Common myeloid progenitor, CD34-positive (primary cell): ENCODE results near the gene CTDSP2.

Experiments
- CTCF ChIA-PET: fragments of 350-600 bp; sonication (Branson Sonifier 250); formaldehyde crosslinking; loops from one replicate; lab custom pipeline; 2021; ENCODE audit warnings: antibody characterized with exemption; lab: Charles Lee
- POLR2A ChIA-PET: fragments of 350-600 bp; sonication (Branson Sonifier 250); formaldehyde crosslinking; loops from one replicate; lab custom pipeline; 2021; ENCODE audit warnings: antibody characterized with exemption; lab: Charles Lee
- DNase-seq, 3 donors: peaks; one replicate each; pipeline versions ENCODE4 v3.0.0 to v3.0.0-alpha.2; 2013
- H3K27ac ChIP-seq, 2 experiments: 1 replicate in 1 of 2; 2 replicates in 1 of 2; pipeline ENCODE4 v1.7.0; 2013; ENCODE audit warnings: inconsistent platforms in 2 of 2, low read length in 2 of 2, mild to moderate bottlenecking in 2 of 2, low read depth in 1 of 2, moderate library complexity in 1 of 2; ENCODE audit not compliant: severe bottlenecking in 2 of 2, insufficient read depth in 1 of 2, poor library complexity in 1 of 2
- H3K27me3 ChIP-seq, 5 experiments: replicated peaks in 2 of 5; 1 replicate in 3 of 5; 2 replicates in 2 of 5; pipeline versions ENCODE4 v1.6.1 to v1.7.0; 2013; ENCODE audit warnings: low read length in 4 of 5, mild to moderate bottlenecking in 2 of 5, moderate library complexity in 2 of 5, inconsistent platforms in 1 of 5; ENCODE audit not compliant: insufficient read depth in 5 of 5, control insufficient read depth in 4 of 5
- H3K36me3 ChIP-seq, 4 experiments: 1 replicate in 2 of 4; 2 replicates in 2 of 4; pipeline versions ENCODE4 v1.6.1 to v1.7.0; 2013; ENCODE audit warnings: low read length in 3 of 4, control low read depth in 1 of 4, mild to moderate bottlenecking in 1 of 4; ENCODE audit not compliant: control insufficient read depth in 4 of 4, insufficient read depth in 4 of 4
- H3K4me1 ChIP-seq, 4 experiments: 1 replicate in 3 of 4; 2 replicates in 1 of 4; pipeline versions ENCODE4 v1.6.1 to v1.7.1; 2013; ENCODE audit warnings: low read length in 3 of 4, mild to moderate bottlenecking in 3 of 4, control low read depth in 1 of 4, inconsistent platforms in 1 of 4, moderate library complexity in 1 of 4; ENCODE audit not compliant: control insufficient read depth in 4 of 4, insufficient read depth in 4 of 4; ENCODE audit errors: control extremely low read depth in 1 of 4
- H3K4me3 ChIP-seq, 7 experiments: 1 replicate in 4 of 7; 2 replicates in 3 of 7; pipeline versions ENCODE4 v1.5.1 to v1.7.0; 2013; ENCODE audit warnings: mild to moderate bottlenecking in 7 of 7, low read length in 6 of 7, moderate library complexity in 6 of 7, inconsistent platforms in 2 of 7, low read depth in 2 of 7, control low read depth in 1 of 7; ENCODE audit not compliant: insufficient read depth in 4 of 7, control insufficient read depth in 1 of 7; ENCODE audit errors: extremely low read depth in 1 of 7
- H3K9me3 ChIP-seq, 5 experiments: 1 replicate in 4 of 5; 2 replicates in 1 of 5; pipeline versions ENCODE4 v1.6.1 to v1.7.1; 2013; ENCODE audit warnings: low read length in 4 of 5, mild to moderate bottlenecking in 2 of 5, inconsistent platforms in 1 of 5, low read depth in 1 of 5, moderate library complexity in 1 of 5; ENCODE audit not compliant: control insufficient read depth in 4 of 5, insufficient read depth in 2 of 5; ENCODE audit errors: control extremely low read depth in 1 of 5
- WGBS: methylation state at CpG from one replicate; pipeline ENCODE4 v1.1.5; 2013; ENCODE audit not compliant: insufficient coverage; 5-methylcytosine and 5-hydroxymethylcytosine counted together

Gene CTDSP2

DNA sequence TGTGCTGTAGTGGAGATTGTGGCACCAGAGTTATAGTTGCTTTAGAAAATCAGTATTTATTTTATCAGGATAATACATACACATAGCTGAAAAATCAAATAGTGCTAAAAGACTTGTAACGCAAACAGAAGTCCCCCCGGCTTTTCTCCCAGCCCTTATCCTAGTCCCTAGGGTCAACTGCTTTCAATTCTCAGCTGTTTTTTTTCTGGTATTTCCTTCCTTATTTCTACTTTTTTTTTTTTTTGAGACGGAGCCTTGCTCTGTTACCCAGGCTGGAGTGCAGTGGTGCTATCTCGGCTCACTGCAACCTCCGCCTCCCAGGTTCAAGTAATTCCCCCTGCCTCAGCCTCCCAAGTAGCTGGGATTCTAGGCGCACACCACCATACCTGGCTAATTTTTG is 8.4 kb upstream of the CTDSP2 start:
- CTCF ChIA-PET = interaction anchor here (1.3 to 15.5 kb wide), 5 partner anchors 10 to 55 kb away, joined by 5 to 175 read pairs (median 16); no protein-coding TSS in a partner anchor
- peak overlapping the region in 2 of 7 experiments; percentile 23 to 39 for H3K4me3 ChIP-seq
- peak in 1 of 3 donors; percentile 41 for DNase-seq
- WGBS = 24% methylated on average over 6 of the region's 6 CpGs
- H3K36me3 ChIP-seq = no peaks in the 10 kb centered on the region
- peaks cover 3 to 39% (median 30%) of the 10 kb centered on the region in 4 experiments for H3K4me1 ChIP-seq
- peaks cover 0 to 4% (median 0%) of the 10 kb centered on the region in 5 experiments for H3K9me3 ChIP-seq
- no peaks in the 10 kb centered on the region for H3K27me3 ChIP-seq
- POLR2A ChIA-PET = interaction anchor here (0.6 to 0.8 kb wide), 2 partner anchors 10 to 17 kb away, joined by 3 to 4 read pairs; no protein-coding TSS in a partner anchor
- no peak overlapping the region for H3K27ac ChIP-seq

DNA sequence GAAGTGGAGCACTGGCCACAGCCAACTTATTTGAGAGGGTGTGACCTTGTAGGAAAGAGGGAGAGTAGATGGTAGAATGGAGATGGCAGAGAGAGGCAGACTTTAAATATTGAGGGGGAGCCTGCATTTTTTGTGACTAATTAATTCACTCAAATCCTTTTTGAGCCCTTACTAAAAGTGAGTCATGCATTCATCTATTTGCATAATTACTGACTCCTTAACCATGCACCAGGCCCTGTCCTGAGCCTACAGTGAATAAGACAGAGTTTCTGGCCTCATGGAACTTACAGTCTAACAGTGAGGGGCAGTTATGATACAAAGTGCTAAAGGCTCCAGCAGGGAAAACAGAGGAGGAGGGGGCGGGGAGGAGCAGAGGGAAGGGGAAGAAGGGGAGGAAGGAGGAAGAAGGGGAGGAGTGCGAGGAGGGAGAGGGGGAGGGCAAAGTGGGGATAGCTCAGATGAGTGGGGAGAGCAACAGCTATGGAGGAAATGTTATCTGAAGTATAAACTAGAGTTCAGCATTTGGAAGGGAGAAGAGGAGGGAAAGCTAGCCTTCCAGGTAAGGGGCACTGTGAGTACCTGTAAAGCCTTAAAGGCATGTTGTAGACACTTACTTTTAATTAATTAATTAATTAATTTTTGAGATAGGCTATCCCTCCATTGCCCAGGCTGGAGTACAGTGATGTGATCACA is 7.5 kb upstream of the CTDSP2 start:
- ChIA-PET CTCF (interaction anchor here (0.8 to 15.5 kb wide), 9 partner anchors 8 to 54 kb away, joined by 3 to 175 read pairs (median 9); no protein-coding TSS in a partner anchor), POLR2A (interaction anchor here (0.8 kb wide), 1 partner anchor 11 kb away, joined by 3 read pairs; no protein-coding TSS in a partner anchor)
- no peak overlapping the region for H3K4me3 ChIP-seq
- peaks cover 0 to 4% (median 0%) of the 10 kb centered on the region in 5 experiments for H3K9me3 ChIP-seq
- H3K27me3 ChIP-seq = no peaks in the 10 kb centered on the region
- H3K27ac ChIP-seq = no peak overlapping the region
- H3K36me3 ChIP-seq = no peaks in the 10 kb centered on the region
- DNase-seq = peak in 1 of 3 donors; percentile 26
- 65% methylated on average over 2 of the region's 2 CpGs for WGBS
- peaks cover 3 to 39% (median 31%) of the 10 kb centered on the region in 4 experiments for H3K4me1 ChIP-seq

DNA sequence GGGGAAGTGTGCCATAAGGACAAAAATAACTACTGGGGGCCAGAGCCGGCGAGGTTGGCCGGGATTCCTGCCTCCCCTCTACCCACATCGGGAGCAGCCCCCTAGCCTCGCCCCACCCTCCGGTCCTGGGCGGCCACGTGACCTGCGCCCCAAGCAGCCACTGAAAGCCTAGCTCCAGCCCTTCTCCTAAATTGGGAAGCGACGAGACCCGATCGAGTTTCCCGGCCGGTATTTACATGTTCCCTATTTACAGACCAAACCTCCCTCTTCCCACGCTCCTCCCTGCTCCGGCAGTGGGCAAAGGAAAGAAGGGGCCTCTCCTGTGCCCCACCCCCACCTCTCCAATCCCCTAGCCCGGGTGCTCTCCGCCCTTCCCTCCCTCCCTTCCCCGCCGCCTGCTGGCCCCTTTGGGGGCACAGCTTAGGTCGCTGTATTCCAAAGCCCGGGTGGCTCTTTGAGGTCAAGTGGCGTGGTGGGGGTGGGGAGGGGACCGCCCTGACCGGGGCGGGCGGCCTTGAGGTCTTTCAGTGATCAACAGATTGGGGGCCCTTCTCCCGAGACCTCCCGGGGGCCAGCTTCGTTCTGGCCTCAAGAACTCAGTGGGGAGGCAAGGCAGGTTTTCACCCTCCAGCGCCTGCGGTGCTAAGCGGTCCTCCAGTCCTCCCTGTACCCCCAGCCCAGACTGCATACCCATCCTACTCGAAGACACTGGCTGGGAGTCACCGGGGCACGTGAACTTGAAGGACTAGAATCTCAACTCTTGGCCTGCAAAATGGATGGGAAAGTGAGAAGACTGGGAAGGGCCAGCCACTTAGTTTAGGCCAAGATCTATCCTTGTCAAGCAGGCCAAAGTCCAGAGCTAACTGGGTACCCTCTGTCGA is 6.3 kb upstream of the CTDSP2 start:
- peak overlapping the region; percentile 20 to 76 (median 48) for H3K4me3 ChIP-seq
- POLR2A ChIA-PET = no interaction called here

DNA sequence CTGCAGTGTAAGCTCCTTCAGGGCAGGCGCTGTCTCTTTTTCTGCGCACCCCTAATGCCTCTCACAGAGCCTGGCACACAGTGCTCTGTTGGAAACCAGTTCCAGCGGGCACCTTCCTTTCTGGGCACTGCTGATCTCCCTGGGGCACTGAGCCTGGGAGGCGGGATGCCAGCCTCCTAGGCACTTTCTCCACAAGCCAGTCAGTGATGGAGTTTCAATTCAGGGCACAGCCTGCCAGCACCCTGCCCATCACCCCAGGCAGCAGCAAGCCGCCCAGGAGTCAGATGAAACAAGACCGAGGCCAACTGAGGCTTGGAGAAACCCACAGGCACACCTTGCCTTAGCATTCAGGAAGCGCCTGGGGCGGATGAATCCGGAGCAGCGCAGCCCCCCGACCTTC is 5.7 kb upstream of the CTDSP2 start:
- H3K4me1 ChIP-seq = peaks cover 7 to 46% (median 39%) of the 10 kb centered on the region in 4 experiments
- H3K4me3 ChIP-seq = peak overlapping the region; percentile 20 to 76 (median 48)
- peaks cover 0 to 4% (median 0%) of the 10 kb centered on the region in 5 experiments for H3K9me3 ChIP-seq
- DNase-seq = no peak
- WGBS = 68% methylated on average over 5 of the region's 11 CpGs
- ChIA-PET POLR2A (no interaction called here), CTCF (interaction anchor here (0.9 to 15.5 kb wide), 12 partner anchors 8 to 52 kb away, joined by 3 to 175 read pairs (median 5); partner anchors contain the start of gene AVIL)
- H3K27ac ChIP-seq = no peak overlapping the region
- H3K36me3 ChIP-seq = no peaks in the 10 kb centered on the region
- no peaks in the 10 kb centered on the region for H3K27me3 ChIP-seq

More for the DNA sequence above, 6.3 kb upstream of the CTDSP2 start:
- Histone ChIP-seq H3K27me3 (no peaks in the 10 kb centered on the region), H3K9me3 (peaks cover 0 to 4% (median 0%) of the 10 kb centered on the region in 5 experiments), H3K36me3 (no peaks in the 10 kb centered on the region), H3K27ac (no peak overlapping the region), H3K4me1 (peaks cover 7 to 43% (median 36%) of the 10 kb centered on the region in 4 experiments)
- WGBS = 36% methylated on average over 22 of the region's 38 CpGs
- DNase-seq = peak in 1 of 3 donors; percentile 45
- CTCF ChIA-PET = interaction anchor here (0.8 to 15.5 kb wide), 14 partner anchors 9 to 51 kb away, joined by 3 to 175 read pairs (median 4); partner anchors contain the start of gene AVIL

DNA sequence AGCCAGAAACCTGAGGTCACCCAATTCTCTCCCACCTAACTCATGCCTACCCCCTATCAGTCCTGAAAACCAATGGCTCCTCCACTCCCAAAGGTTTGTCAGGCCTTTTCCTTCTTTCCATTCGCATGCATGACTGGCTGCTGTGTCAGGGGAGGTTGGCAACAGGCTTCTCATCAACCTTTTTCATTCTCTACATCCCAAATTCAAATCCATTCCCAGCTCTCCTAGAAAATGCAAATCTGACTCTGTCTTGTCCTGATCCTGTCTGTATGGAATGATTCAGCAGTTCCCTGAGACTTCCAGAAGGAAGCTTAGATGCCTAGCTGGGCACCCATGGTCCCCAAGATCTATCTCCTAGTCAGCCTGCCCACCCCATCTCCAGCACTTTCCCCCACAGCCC is 5.0 kb upstream of the CTDSP2 start:
- no peak overlapping the region for H3K27ac ChIP-seq
- no peaks in the 10 kb centered on the region for H3K27me3 ChIP-seq
- H3K36me3 ChIP-seq = no peaks in the 10 kb centered on the region
- ChIA-PET POLR2A (no interaction called here), CTCF (interaction anchor here (0.9 to 15.5 kb wide), 11 partner anchors 9 to 52 kb away, joined by 3 to 175 read pairs (median 4); no protein-coding TSS in a partner anchor)
- peaks cover 0 to 4% (median 0%) of the 10 kb centered on the region in 5 experiments for H3K9me3 ChIP-seq
- WGBS = 100% methylated on average over 1 of the region's 1 CpG
- peaks cover 7 to 49% (median 41%) of the 10 kb centered on the region in 4 experiments for H3K4me1 ChIP-seq
- no peak overlapping the region for H3K4me3 ChIP-seq
- DNase-seq = no peak

DNA sequence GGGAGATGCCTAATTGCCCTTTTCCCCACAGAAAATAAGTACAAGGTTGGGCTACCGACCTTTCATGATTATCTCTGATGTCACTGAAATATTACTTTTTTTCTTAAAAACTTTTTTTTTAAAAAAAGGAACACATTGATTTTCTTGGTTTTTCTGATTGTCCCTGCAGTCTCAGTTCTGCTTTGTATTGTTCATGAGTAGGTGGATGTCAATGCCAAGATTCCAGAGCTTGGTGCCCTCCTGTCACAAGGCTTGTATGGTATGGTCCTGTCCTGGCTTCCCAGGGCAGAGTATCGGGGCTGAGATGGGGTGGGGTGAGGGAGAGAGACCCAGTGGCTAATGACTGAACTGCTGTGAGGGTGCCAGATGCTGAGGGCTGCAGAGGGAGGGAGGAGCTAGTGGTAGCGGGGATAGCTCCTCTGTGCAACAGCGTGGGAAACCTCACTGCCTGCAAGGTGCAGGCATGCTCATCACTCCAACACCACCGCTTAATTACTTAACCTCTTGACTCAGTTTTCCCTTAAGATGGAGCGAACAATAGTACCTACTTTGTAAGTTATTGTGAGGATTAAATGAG is 4.4 kb upstream of the CTDSP2 start:
- POLR2A ChIA-PET = no interaction called here
- 100% methylated on average over 1 of the region's 6 CpGs for WGBS

More for the DNA sequence above, 4.4 kb upstream of the CTDSP2 start:
- CTCF ChIA-PET = interaction anchor here (0.9 to 15.5 kb wide), 9 partner anchors 11 to 53 kb away, joined by 3 to 175 read pairs (median 4); no protein-coding TSS in a partner anchor
- Histone ChIP-seq H3K9me3 (no peaks in the 10 kb centered on the region), H3K36me3 (no peaks in the 10 kb centered on the region), H3K27me3 (no peaks in the 10 kb centered on the region), H3K27ac (no peak overlapping the region), H3K4me1 (peaks cover 7 to 49% (median 41%) of the 10 kb centered on the region in 4 experiments), H3K4me3 (no peak overlapping the region)
- DNase-seq = peak in 2 of 3 donors; percentile 48 to 59
